H1 (cell line): ENCODE measurements around the gene SLC25A21. TPM values are rescaled to one million over a fixed set of nuclear protein-coding genes. Genes with fewer than 3 reads are reported as not detected.

Experiments
- polyA plus RNA-seq, 7 experiments: library from polyadenylated mRNA; depleted of rRNA in 3 of 7; stranded (reverse) in 5 of 7; unstranded in 2 of 7; fragments of >200 nt in 5 of 7; fragments of 200-250 nt in 2 of 7; gene quantifications; 1 replicate in 5 of 7; 2 replicates in 1 of 7; 4 replicates in 1 of 7; pipeline versions ENCODE4 v1.2.1 to v1.2.3, GENCODE V29; 2011 to 2013; ENCODE audit warnings: missing spikeins in 2 of 7, mixed read lengths in 2 of 7
- total RNA-seq: library from RNA; stranded (reverse); fragmentation: NEBNext Ultra II Directional; extraction: Animal tissue kit (Norgen Biotek cat#: 25700); gene quantifications from 2 replicates; pipeline ENCODE4 v1.2.1, GENCODE V29; 2021
- TF ChIP-seq, protein P1 (sequence below), 3 experiments: IDR thresholded peaks; 1 replicate in 2 of 3; 2 replicates in 1 of 3; pipeline versions ENCODE4 v1.5.1 to v1.6.1; 2011; ENCODE audit warnings: low read length in 3 of 3, mild to moderate bottlenecking in 3 of 3, inconsistent platforms in 2 of 3, low read depth in 1 of 3, moderate library complexity in 1 of 3; ENCODE audit not compliant: insufficient read depth in 1 of 3; ENCODE audit errors: control extremely low read depth in 1 of 3

SLC25A21 gene
- total and polyA plus RNA-seq, 2 of the 8 experiments (the other 6 are each of a cell fraction or from before 2014, with no cell fraction given): 6.9 to 15.7 TPM

DNA sequence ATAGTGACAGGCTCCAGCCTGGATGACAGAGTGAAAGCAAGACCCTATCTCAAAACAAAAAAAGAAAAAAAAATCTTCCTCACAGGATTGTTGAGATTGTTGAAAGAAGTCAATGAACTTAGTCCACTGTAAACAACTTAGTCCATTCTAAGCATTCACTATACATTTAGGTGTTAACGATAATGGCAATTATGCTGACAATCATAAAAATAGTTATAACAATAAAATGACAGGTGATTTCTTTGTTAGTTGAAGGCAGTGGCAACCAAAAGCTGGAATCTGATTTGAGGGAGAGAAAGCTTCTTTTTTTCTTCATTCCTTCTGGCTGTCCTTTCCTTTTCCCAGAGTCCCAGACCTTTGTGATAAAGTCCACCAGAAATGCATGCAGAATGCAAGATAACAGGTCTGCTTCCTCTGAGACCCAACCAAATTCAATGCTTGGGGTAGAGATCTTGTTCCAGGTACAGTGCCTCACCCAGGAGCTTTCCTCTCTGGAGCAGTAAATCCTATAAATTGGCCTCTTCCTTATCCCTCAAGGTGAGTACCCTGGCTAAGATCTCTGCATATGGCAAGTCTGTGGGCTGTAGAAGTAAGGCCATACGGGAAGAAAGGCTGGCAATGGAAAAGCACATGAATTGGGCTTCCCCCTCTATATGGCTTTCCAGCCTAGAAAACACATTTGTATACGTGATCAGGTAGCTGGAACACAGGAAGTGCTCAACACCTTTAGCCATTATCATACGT, 458.3 kb downstream of the SLC25A21 start (continued):
- TF ChIP-seq, protein P1, sequence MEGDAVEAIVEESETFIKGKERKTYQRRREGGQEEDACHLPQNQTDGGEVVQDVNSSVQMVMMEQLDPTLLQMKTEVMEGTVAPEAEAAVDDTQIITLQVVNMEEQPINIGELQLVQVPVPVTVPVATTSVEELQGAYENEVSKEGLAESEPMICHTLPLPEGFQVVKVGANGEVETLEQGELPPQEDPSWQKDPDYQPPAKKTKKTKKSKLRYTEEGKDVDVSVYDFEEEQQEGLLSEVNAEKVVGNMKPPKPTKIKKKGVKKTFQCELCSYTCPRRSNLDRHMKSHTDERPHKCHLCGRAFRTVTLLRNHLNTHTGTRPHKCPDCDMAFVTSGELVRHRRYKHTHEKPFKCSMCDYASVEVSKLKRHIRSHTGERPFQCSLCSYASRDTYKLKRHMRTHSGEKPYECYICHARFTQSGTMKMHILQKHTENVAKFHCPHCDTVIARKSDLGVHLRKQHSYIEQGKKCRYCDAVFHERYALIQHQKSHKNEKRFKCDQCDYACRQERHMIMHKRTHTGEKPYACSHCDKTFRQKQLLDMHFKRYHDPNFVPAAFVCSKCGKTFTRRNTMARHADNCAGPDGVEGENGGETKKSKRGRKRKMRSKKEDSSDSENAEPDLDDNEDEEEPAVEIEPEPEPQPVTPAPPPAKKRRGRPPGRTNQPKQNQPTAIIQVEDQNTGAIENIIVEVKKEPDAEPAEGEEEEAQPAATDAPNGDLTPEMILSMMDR (IDR thresholded peaks at IDR 0.05; ENCODE audit: control extremely low read depth in 1 of 3, insufficient read depth in 1 of 3, low read depth in 1 of 3, low read length in 3 of 3): no peak
- TF ChIP-seq, all 59 proteins: peak for 0
